Vagina (tissue), 2 donors: ENCODE data around the gene ATP2B2. TPM values are rescaled to one million over a fixed set of nuclear protein-coding genes. Genes with fewer than 3 reads are reported as not detected.

Source experiments
- DNase-seq, 2 donors: peaks; one replicate each; pipeline ENCODE4 v3.0.0-alpha.2; 2017; ENCODE audit errors: extremely low spot score in 2 of 2
- H3K27ac ChIP-seq: fragments of 200-600 bp; sonication (generic); one replicate; pipeline ENCODE4 v1.5.1; 2019
- H3K27me3 ChIP-seq: fragments of 200-600 bp; sonication (generic); one replicate; pipeline ENCODE4 v1.5.1; 2019
- H3K36me3 ChIP-seq, 2 donors: fragments of 200-600 bp; sonication (generic); one replicate each; pipeline ENCODE4 v1.5.1; 2017 to 2019
- H3K4me1 ChIP-seq: fragments of 200-600 bp; sonication (generic); one replicate; pipeline ENCODE4 v1.5.1; 2019
- H3K4me3 ChIP-seq, 2 donors: fragments of 200-600 bp; sonication (generic); 1 replicate in 1 of 2; 2 replicates in 1 of 2; pipeline ENCODE4 v1.5.1; 2016 to 2019
- H3K9me3 ChIP-seq: fragments of 200-600 bp; sonication (generic); one replicate; pipeline ENCODE4 v1.5.1; 2019
- CTCF ChIP-seq, 3 experiments: fragments of 450-650 bp in 2 of 3; fragments of 200-600 bp in 1 of 3; sonication (generic) in 1 of 3; IDR thresholded peaks; one replicate each; pipeline ENCODE4 v1.5.1; 2017 to 2019; ENCODE audit warnings: antibody characterized with exemption in 3 of 3, mild to moderate bottlenecking in 2 of 3, moderate library complexity in 2 of 3
- POLR2A ChIP-seq, 2 donors: fragments of 450-650 bp; IDR thresholded peaks; one replicate each; pipeline ENCODE4 v1.6.1; 2017; ENCODE audit warnings: antibody characterized with exemption in 2 of 2, mild to moderate bottlenecking in 2 of 2, moderate library complexity in 2 of 2
- POLR2AphosphoS5 ChIP-seq, 2 donors: sonication (generic); formaldehyde crosslinking; IDR thresholded peaks; one replicate each; pipeline ENCODE4 v1.9.0; 2017; ENCODE audit warnings: antibody characterized with exemption in 2 of 2, mild to moderate bottlenecking in 2 of 2, low read depth in 1 of 2; ENCODE audit not compliant: insufficient read depth in 1 of 2
- intact Hi-C: fragments of 100-400 bp; cut with DNase I; formaldehyde crosslinking; loops from one replicate; pipeline ENCODE4 v1.15.1; 2023
- total RNA-seq: library from RNA; depleted of rRNA; stranded (reverse); fragments of >200 nt; gene quantifications from one replicate; pipeline ENCODE4 v1.2.3, GENCODE V29; 2016

The ATP2B2 gene
- total RNA-seq, 1 donor from 2014 or later, result 0.25 TPM

GRCh38 chr3:10531031-10531430 is 25.6 kb upstream of the ATP2B2 start:
- DNase-seq, result peak; percentile 54 to 79
- no peaks in the 10 kb centered on the region for H3K4me1 ChIP-seq
- H3K36me3 ChIP-seq, result no peaks in the 10 kb centered on the region
- H3K27me3 ChIP-seq, result no peaks in the 10 kb centered on the region
- intact Hi-C loops, result no loop called here
- TF ChIP-seq POLR2AphosphoS5 (IDR thresholded peaks at IDR 0.05; ENCODE audit: insufficient read depth in 1 of 2, low read depth in 1 of 2), result no peak
- TF ChIP-seq POLR2A (IDR thresholded peaks at IDR 0.05), result no peak
- TF ChIP-seq CTCF (IDR thresholded peaks at IDR 0.05), result no peak
- no peak overlapping the region for H3K4me3 ChIP-seq
- H3K27ac ChIP-seq, result no peak overlapping the region
- no peaks in the 10 kb centered on the region for H3K9me3 ChIP-seq

- peak in 1 of 2 donors; percentile 70 for DNase-seq
- intact Hi-C loops, result no loop called here
- Histone ChIP-seq H3K9me3 (no peaks in the 10 kb centered on the region), H3K27ac (no peak overlapping the region), H3K27me3 (no peaks in the 10 kb centered on the region), H3K36me3 (no peaks in the 10 kb centered on the region), H3K4me1 (no peaks in the 10 kb centered on the region), H3K4me3 (no peak overlapping the region)
- TF ChIP-seq POLR2A (IDR thresholded peaks at IDR 0.05) (no peak), CTCF (IDR thresholded peaks at IDR 0.05) (no peak), POLR2AphosphoS5 (IDR thresholded peaks at IDR 0.05; ENCODE audit: insufficient read depth in 1 of 2, low read depth in 1 of 2) (no peak)
These were observed 24.9 kb upstream of the ATP2B2 start for GRCh38 chr3:10530241-10530640.

GRCh38 chr3:10529809-10530208 is 24.4 kb upstream of the ATP2B2 start:
- TF ChIP-seq POLR2AphosphoS5 (IDR thresholded peaks at IDR 0.05; ENCODE audit: insufficient read depth in 1 of 2, low read depth in 1 of 2) (no peak), CTCF (IDR thresholded peaks at IDR 0.05) (no peak), POLR2A (IDR thresholded peaks at IDR 0.05) (no peak)
- no peak overlapping the region for H3K4me3 ChIP-seq
- H3K9me3 ChIP-seq, result no peaks in the 10 kb centered on the region
- H3K36me3 ChIP-seq, result no peaks in the 10 kb centered on the region
- peak in 1 of 2 donors; percentile 74 for DNase-seq
- no peaks in the 10 kb centered on the region for H3K4me1 ChIP-seq
- intact Hi-C loops, result no loop called here
- no peaks in the 10 kb centered on the region for H3K27me3 ChIP-seq
- no peak overlapping the region for H3K27ac ChIP-seq

- Histone ChIP-seq H3K4me3 (no peak overlapping the region), H3K9me3 (no peaks in the 10 kb centered on the region), H3K36me3 (no peaks in the 10 kb centered on the region), H3K27me3 (no peaks in the 10 kb centered on the region), H3K27ac (no peak overlapping the region), H3K4me1 (no peaks in the 10 kb centered on the region)
- TF ChIP-seq POLR2AphosphoS5 (IDR thresholded peaks at IDR 0.05; ENCODE audit: insufficient read depth in 1 of 2, low read depth in 1 of 2) (no peak), CTCF (IDR thresholded peaks at IDR 0.05) (no peak), POLR2A (IDR thresholded peaks at IDR 0.05) (no peak)
- peak in 1 of 2 donors; percentile 74 for DNase-seq
- intact Hi-C loops, result no loop called here
These were observed 22.7 kb upstream of the ATP2B2 start for GRCh38 chr3:10528046-10528445.

GRCh38 chr3:10527295-10528001 is 22.1 kb upstream of the ATP2B2 start:
- no peaks in the 10 kb centered on the region for H3K36me3 ChIP-seq
- TF ChIP-seq POLR2AphosphoS5 (IDR thresholded peaks at IDR 0.05; ENCODE audit: insufficient read depth in 1 of 2, low read depth in 1 of 2), result no peak
- no peak for TF ChIP-seq CTCF (IDR thresholded peaks at IDR 0.05)
- no peak for TF ChIP-seq POLR2A (IDR thresholded peaks at IDR 0.05)
- no peaks in the 10 kb centered on the region for H3K9me3 ChIP-seq
- no peaks in the 10 kb centered on the region for H3K4me1 ChIP-seq
- no peaks in the 10 kb centered on the region for H3K27me3 ChIP-seq
- intact Hi-C loops, result no loop called here
- DNase-seq, result peak in 1 of 2 donors; percentile 84
- H3K4me3 ChIP-seq, result no peak overlapping the region
- no peak overlapping the region for H3K27ac ChIP-seq
